H1 (cell line): ENCODE measurements around the gene CIAO3. TPM values are rescaled to one million over a fixed set of nuclear protein-coding genes. Genes with fewer than 3 reads are reported as not detected.

Source experiments
- CTCF ChIA-PET: fragments of 300-600 bp; sonication (Branson Sonifier 250); formaldehyde crosslinking; loops from one replicate; lab custom pipeline; 2021; ENCODE audit not compliant: partially characterized antibody; lab: Charles Lee
- POLR2A ChIA-PET: fragments of 300-600 bp; sonication (Branson Sonifier 250); formaldehyde crosslinking; loops from one replicate; lab custom pipeline; 2021; ENCODE audit warnings: inconsistent platforms; ENCODE audit not compliant: partially characterized antibody; lab: Charles Lee
- DNase-seq, 2 experiments: peaks; one replicate each; pipeline versions ENCODE4 v3.0.0 to v3.0.0-alpha.2; 2010 to 2022; ENCODE audit warnings: low spot score in 2 of 2, low read depth in 1 of 2, mixed read lengths in 1 of 2
- FAIRE-seq: peaks from 2 replicates; lab custom pipeline; 2011; peaks lifted over from hg19 to GRCh38; lab: Jason Lieb, UNC
- H2AFZ ChIP-seq: 2 replicates; pipeline ENCODE4 v1.8.1; 2012; ENCODE audit warnings: low read length, inconsistent platforms
- H2AK5ac ChIP-seq: 2 replicates; pipeline ENCODE4 v1.6.1; 2013; ENCODE audit warnings: low read depth, low read length
- H2BK120ac ChIP-seq: replicated peaks from 2 replicates; pipeline ENCODE3; 2013; ENCODE audit warnings: low read depth, low read length, inconsistent platforms
- H2BK12ac ChIP-seq: 2 replicates; pipeline ENCODE4 v1.6.1; 2013; ENCODE audit warnings: low read depth, low read length
- H2BK15ac ChIP-seq: 2 replicates; pipeline ENCODE4 v1.6.1; 2013; ENCODE audit warnings: low read length
- H2BK20ac ChIP-seq: 2 replicates; pipeline ENCODE4 v1.6.1; 2013; ENCODE audit warnings: low read length
- H2BK5ac ChIP-seq: 2 replicates; pipeline ENCODE4 v1.6.1; 2013; ENCODE audit warnings: low read depth, low read length
- H3K14ac ChIP-seq: 2 replicates; pipeline ENCODE4 v1.6.1; 2013; ENCODE audit warnings: inconsistent platforms; ENCODE audit not compliant: insufficient read length
- H3K18ac ChIP-seq: 2 replicates; pipeline ENCODE4 v1.6.1; 2013; ENCODE audit warnings: low read length; ENCODE audit errors: extremely low read depth
- H3K23ac ChIP-seq: 2 replicates; pipeline ENCODE4 v1.6.1; 2013; ENCODE audit warnings: inconsistent platforms; ENCODE audit not compliant: insufficient read length
- H3K23me2 ChIP-seq: 2 replicates; pipeline ENCODE4 v1.6.1; 2013; ENCODE audit warnings: low read depth, low read length
- H3K27ac ChIP-seq: 2 replicates; pipeline ENCODE4 v1.6.1; 2011; ENCODE audit warnings: low read depth, low read length, inconsistent platforms
- H3K27me3 ChIP-seq, 4 experiments: replicated peaks in 1 of 4; 1 replicate in 1 of 4; 2 replicates in 3 of 4; pipeline versions ENCODE4 v1.6.1 to v1.8.1; 2011 to 2013; ENCODE audit warnings: low read length in 3 of 4, mild to moderate bottlenecking in 3 of 4, inconsistent platforms in 2 of 4, mixed read lengths in 2 of 4, moderate library complexity in 1 of 4; ENCODE audit not compliant: control insufficient read depth in 3 of 4, insufficient read depth in 3 of 4; ENCODE audit errors: extremely low read depth in 1 of 4
- H3K36me3 ChIP-seq, 4 experiments: 2 replicates each; pipeline versions ENCODE4 v1.6.1 to v1.8.1; 2011 to 2013; ENCODE audit warnings: mild to moderate bottlenecking in 4 of 4, low read length in 3 of 4, moderate library complexity in 2 of 4, control low read depth in 1 of 4, inconsistent platforms in 1 of 4; ENCODE audit not compliant: insufficient read depth in 4 of 4, control insufficient read depth in 2 of 4
- H3K4ac ChIP-seq: replicated peaks from 2 replicates; pipeline ENCODE3; 2013; ENCODE audit warnings: low read length, low read depth, mixed read lengths, inconsistent platforms; ENCODE audit not compliant: insufficient read length
- H3K4me1 ChIP-seq, 4 experiments: replicated peaks in 1 of 4; 1 replicate in 1 of 4; 2 replicates in 3 of 4; pipeline versions ENCODE4 v1.6.1 to v1.8.1; 2011 to 2013; ENCODE audit warnings: low read length in 3 of 4, inconsistent platforms in 2 of 4, mixed read lengths in 1 of 4; ENCODE audit not compliant: insufficient read depth in 4 of 4, control insufficient read depth in 3 of 4
- H3K4me2 ChIP-seq, 2 experiments: 2 replicates each; pipeline versions ENCODE4 v1.6.1 to v1.8.1; 2011 to 2013; ENCODE audit warnings: low read depth in 2 of 2, low read length in 2 of 2, control low read depth in 1 of 2, inconsistent platforms in 1 of 2, mild to moderate bottlenecking in 1 of 2; ENCODE audit not compliant: insufficient read depth in 1 of 2
- H3K4me3 ChIP-seq, 4 experiments: fragments of 200-600, 300-600 bp in 1 of 4; sonication (generic), shearing (Covaris generic), sonication (Bioruptor Twin) in 1 of 4; 2 replicates each; pipeline versions ENCODE4 v1.5.1 to v1.8.1; 2011 to 2016; ENCODE audit warnings: low read length in 4 of 4, low read depth in 3 of 4, control low read depth in 2 of 4, inconsistent platforms in 2 of 4, mild to moderate bottlenecking in 2 of 4, mixed read lengths in 1 of 4, moderate library complexity in 1 of 4; ENCODE audit not compliant: insufficient read depth in 2 of 4; ENCODE audit errors: extremely low read depth in 1 of 4
- H3K56ac ChIP-seq: replicated peaks from 2 replicates; pipeline ENCODE3; 2013; ENCODE audit warnings: low read depth, mild to moderate bottlenecking, mixed read lengths, low read length, inconsistent platforms; ENCODE audit not compliant: insufficient read length
- H3K79me1 ChIP-seq: 2 replicates; pipeline ENCODE4 v1.6.1; 2013; ENCODE audit warnings: low read depth, low read length, control low read depth
- H3K79me2 ChIP-seq, 2 experiments: 2 replicates each; pipeline versions ENCODE4 v1.6.1 to v1.8.1; 2012 to 2013; ENCODE audit warnings: low read length in 2 of 2, mild to moderate bottlenecking in 2 of 2, inconsistent platforms in 1 of 2; ENCODE audit not compliant: insufficient read depth in 2 of 2, control insufficient read depth in 1 of 2
- H3K9ac ChIP-seq, 4 experiments: replicated peaks in 1 of 4; 1 replicate in 1 of 4; 2 replicates in 3 of 4; pipeline versions ENCODE4 v1.6.1 to v1.8.1; 2011 to 2013; ENCODE audit warnings: low read depth in 3 of 4, low read length in 3 of 4, control low read depth in 2 of 4, mild to moderate bottlenecking in 2 of 4, moderate library complexity in 2 of 4, inconsistent platforms in 1 of 4; ENCODE audit errors: extremely low read depth in 1 of 4
- H3K9me3 ChIP-seq, 2 experiments: 2 replicates each; pipeline versions ENCODE4 v1.6.1 to v1.8.1; 2012 to 2013; ENCODE audit warnings: mild to moderate bottlenecking in 2 of 2, moderate library complexity in 2 of 2, control low read depth in 1 of 2, inconsistent platforms in 1 of 2, low read depth in 1 of 2, low read length in 1 of 2, mixed read lengths in 1 of 2; ENCODE audit not compliant: insufficient read depth in 2 of 2
- H4K20me1 ChIP-seq, 2 experiments: replicated peaks in 1 of 2; 2 replicates each; pipeline versions ENCODE3 to v1.8.1; 2011 to 2013; ENCODE audit warnings: inconsistent platforms in 2 of 2, low read length in 2 of 2, mild to moderate bottlenecking in 1 of 2; ENCODE audit not compliant: insufficient read depth in 2 of 2, control insufficient read depth in 1 of 2
- H4K5ac ChIP-seq: 2 replicates; pipeline ENCODE4 v1.6.1; 2013; ENCODE audit warnings: low read length, low read depth, mixed read lengths, inconsistent platforms; ENCODE audit not compliant: insufficient read length
- H4K8ac ChIP-seq: 2 replicates; pipeline ENCODE4 v1.8.0; 2013; ENCODE audit warnings: mild to moderate bottlenecking, moderate library complexity, low read length, inconsistent platforms; ENCODE audit not compliant: insufficient read depth; ENCODE audit errors: extremely low read depth
- H4K91ac ChIP-seq: replicated peaks from 2 replicates; pipeline ENCODE3; 2013; ENCODE audit warnings: low read length, mixed read lengths, inconsistent platforms; ENCODE audit not compliant: insufficient read length
- EGR1 ChIP-seq: IDR thresholded peaks from 2 replicates; pipeline ENCODE4 v1.6.1; 2011; ENCODE audit warnings: low read depth, low read length, borderline replicate concordance
- WGBS, 2 experiments: shearing (Covaris generic) in 1 of 2; methylation state at CpG; one replicate each; pipeline versions ENCODE4 v1.1.6 to v1.1.7; 2013 to 2015; ENCODE audit warnings: low lambda C conversion rate in 2 of 2, mixed read lengths in 2 of 2, inconsistent platforms in 1 of 2, low coverage in 1 of 2, missing lambda C conversion rate in 1 of 2; ENCODE audit not compliant: insufficient replicate concordance in 2 of 2, insufficient coverage in 1 of 2, insufficient read length in 1 of 2; ENCODE audit errors: extremely low coverage in 1 of 2, missing lambda C conversion rate in 1 of 2; 5-methylcytosine and 5-hydroxymethylcytosine counted together
- polyA plus RNA-seq, 7 experiments: library from polyadenylated mRNA; depleted of rRNA in 3 of 7; stranded (reverse) in 5 of 7; unstranded in 2 of 7; fragments of >200 nt in 5 of 7; fragments of 200-250 nt in 2 of 7; gene quantifications; 1 replicate in 5 of 7; 2 replicates in 1 of 7; 4 replicates in 1 of 7; pipeline versions ENCODE4 v1.2.1 to v1.2.3, GENCODE V29; 2011 to 2013; ENCODE audit warnings: missing spikeins in 2 of 7, mixed read lengths in 2 of 7
- total RNA-seq: library from RNA; stranded (reverse); fragmentation: NEBNext Ultra II Directional; extraction: Animal tissue kit (Norgen Biotek cat#: 25700); gene quantifications from 2 replicates; pipeline ENCODE4 v1.2.1, GENCODE V29; 2021

The CIAO3 gene
- total and polyA plus RNA-seq, 2 of the 8 experiments (the other 6 are each of a cell fraction or from before 2014, with no cell fraction given), result 20.0 to 20.4 TPM

DNA sequence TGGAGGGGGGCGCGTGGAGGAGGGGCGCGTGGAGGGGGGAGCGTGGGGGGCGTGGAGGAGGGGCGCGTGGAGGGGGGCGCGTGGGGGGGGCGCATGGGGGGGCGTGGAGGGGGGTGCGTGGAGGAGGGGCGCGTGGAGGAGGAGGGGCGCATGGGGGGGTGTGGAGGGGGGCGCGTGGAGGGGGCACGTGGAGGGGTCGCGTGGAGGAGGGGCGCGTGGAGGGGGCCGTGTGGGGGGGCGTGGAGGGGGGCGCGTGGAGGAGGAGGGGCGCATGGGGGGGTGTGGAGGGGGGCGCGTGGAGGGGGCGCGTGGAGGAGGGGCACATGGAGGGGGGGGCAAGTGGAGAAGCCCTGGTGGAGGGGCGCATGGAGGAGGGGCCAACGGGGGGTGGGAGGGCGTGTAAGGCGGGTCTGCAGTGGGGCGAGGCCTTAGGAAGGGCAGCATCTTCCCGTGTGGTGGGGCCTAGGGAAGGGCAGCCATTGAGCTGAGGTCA is 27.0 kb upstream of the CIAO3 start:
- POLR2A ChIA-PET, result interaction anchor here (1.8 kb wide), 1 partner anchor 52 kb away, joined by 3 read pairs; no protein-coding TSS in a partner anchor
- no peak overlapping the region for H4K5ac ChIP-seq
- H3K4me1 ChIP-seq, result peaks cover 0 to 9% (median 6%) of the 10 kb centered on the region in 4 experiments; a peak in 5 of 7 replicates
- TF ChIP-seq EGR1, result no peak
- TF ChIP-seq, all 59 proteins: peak for 0
- Histone ChIP-seq H2BK15ac (no peak overlapping the region), H3K36me3 (no peaks in the 10 kb centered on the region), H3K79me1 (no peaks in the 10 kb centered on the region), H3K23me2 (no peaks in the 10 kb centered on the region; the same call in 1 of the 2 replicates), H3K56ac (no peak overlapping the region), H4K8ac (no peak overlapping the region), H4K91ac (no peak overlapping the region), H2BK120ac (no peak overlapping the region), H3K9me3 (no peaks in the 10 kb centered on the region), H3K4me3 (no peak overlapping the region), H2BK20ac (no peak overlapping the region), H3K4me2 (no peak overlapping the region), H4K20me1 (no peaks in the 10 kb centered on the region), H2AFZ (no peak overlapping the region), H3K23ac (no peak overlapping the region), H2BK12ac (no peak overlapping the region), H3K9ac (no peak overlapping the region), H3K27me3 (no peaks in the 10 kb centered on the region), H3K4ac (no peak overlapping the region), H3K18ac (no peak overlapping the region), H3K79me2 (no peaks in the 10 kb centered on the region), H3K14ac (no peak overlapping the region), H3K27ac (no peak overlapping the region), H2AK5ac (no peak overlapping the region), H2BK5ac (no peak overlapping the region)
- FAIRE-seq (no peak), DNase-seq (no peak)
- CTCF ChIA-PET, result interaction anchor here (0.6 to 1.6 kb wide), 3 partner anchors 18 to 273 kb away, joined by 3 to 7 read pairs (median 4); no protein-coding TSS in a partner anchor
- WGBS, 2 experiments, result no CpG with 5 or more reads among the region's 38 CpGs
